GM21390 (cell line): ENCODE data around the gene TUBB4B.

Source experiments
- ATAC-seq: cut with Tn5 transposase; IDR thresholded peaks from one replicate; pipeline ENCODE4 v1.9.1; 2021; ENCODE audit not compliant: unreplicated experiment

Gene TUBB4B

DNA sequence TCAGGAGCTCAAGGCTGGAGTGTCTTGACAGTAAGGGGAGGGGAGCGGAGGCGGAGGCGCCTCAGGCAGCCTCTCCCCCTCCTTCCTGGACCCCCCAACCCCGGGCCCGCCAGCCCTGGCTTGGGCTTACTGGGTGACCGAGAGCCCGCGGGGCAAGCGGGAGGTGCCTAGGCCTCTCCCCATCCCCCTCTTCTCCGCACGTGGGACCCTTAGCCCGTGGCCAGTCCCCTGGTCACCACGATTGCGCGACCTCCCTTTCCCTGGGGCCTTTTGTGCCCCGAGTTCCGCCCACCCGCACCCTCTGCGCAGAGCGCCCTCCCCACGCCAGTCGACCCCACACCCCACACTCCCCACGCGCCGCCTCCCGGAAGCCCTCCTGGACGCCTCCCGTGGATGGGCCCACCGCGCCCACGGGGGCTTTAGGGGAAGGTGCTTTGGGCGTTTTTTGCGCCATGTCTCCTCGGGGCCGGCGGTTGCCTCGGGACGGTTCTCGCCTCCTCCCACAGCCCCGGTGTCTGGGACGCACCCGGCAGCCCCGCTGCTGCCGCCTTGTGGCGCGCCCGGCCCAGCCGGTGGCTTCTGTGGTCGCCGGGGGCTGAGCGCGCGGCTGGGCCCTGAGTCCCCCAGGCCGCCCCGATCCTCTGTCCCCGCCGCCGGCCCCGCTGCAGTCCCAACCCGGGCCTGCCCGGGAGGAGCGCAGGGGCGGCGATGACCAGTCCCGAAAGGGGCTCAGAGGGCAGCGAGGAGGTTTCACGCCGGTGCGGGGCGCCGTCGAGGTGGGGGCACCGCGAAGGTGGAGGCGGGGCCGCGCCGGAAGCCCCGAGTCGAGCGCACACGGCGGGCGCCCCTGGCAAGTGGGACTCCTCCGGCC lies 39.6 kb downstream of the TUBB4B start:
- no peak for ATAC-seq

DNA sequence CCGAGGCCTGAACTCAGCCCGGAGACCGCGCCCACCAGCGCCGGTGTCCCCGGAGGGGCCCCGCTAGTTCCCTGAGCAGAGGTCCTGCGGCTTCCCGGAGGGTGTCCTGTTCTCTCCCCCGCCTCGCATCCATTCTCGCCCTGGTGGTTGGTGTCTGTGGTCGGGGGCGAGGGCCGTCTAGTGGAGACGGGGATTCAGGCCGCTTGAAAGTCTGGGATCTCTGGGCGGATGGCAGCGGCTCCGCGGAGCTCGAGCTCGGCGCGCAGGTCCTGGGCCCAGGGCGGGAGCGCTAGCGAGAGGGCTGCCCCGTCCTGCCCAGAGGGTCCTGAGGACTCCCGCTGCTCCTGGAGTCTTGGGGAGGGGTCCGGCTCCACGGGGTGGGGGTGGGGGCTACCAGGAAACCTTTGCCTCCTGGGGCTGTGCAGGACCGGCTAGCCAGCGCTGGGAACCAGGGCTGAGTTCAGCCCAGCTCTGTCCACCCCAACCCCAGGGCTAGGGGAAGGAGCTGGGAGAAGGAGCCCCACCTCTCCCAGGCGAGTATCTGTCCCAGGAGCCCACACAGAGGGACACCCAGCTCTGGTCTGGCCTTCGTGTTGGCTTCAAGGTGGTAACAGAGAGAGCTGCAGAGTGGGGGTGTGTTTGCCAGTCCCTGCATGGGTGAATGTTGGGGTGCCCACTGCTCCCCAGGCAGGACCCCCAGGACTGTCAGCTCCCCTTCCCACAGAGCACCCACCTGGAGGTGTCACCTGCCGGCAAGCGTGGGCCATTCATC lies 40.4 kb downstream of the TUBB4B start:
- no peak for ATAC-seq

DNA sequence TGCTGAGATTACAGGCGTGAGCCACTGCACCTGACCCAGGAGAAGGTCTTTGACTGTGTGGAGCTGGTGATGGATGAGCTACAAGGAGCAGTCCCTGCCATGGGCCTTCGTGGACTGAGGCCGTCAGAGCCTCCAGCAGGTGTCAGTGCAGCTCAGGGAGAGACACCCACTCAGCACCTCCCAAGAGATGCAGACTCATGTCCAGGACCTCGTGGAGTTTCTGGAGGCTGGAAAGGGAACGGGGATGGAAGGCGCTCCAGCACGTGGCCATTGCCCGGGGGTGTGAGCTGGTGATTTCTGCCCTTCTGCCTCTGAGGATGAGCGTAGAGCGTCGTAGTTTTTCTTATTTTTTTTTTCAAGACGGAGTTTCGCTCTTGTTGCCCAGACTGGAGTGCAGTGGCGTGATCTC lies 45.9 kb downstream of the TUBB4B start:
- ATAC-seq, result no peak

DNA sequence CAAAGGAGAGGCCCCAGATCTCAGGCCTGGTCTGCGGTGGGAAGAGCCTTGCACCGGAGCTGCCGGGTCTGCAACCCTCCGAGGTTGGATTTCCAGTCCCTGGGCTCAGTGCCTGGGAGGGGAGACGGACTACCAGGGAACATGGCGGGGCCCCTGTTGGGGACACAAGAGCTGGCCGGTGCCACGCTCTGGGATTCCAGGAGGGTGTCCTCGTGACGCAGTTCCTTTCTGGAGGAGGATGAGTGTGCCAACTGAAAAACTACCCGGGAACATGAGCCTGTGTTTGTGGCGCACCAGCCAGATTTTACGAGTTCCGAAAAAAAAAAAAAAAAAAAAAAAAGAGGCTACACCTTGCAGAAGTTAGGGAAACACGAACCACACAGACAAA lies 52.0 kb downstream of the TUBB4B start:
- ATAC-seq, result no peak
